Lower lobe of right lung (tissue), 2 donors: ENCODE data around the gene AHI1. TPM values are rescaled to one million over a fixed set of nuclear protein-coding genes. Genes with fewer than 3 reads are reported as not detected.
"Not testable (repeated sequence)": the region's sequence is repeated elsewhere in the genome, so short reads cannot be mapped to it uniquely, and the experiment has no call there.

Source experiments
- ATAC-seq, 2 donors: fragments of 200-7000 bp; cut with Tn5 transposase; one replicate each; pipeline ENCODE4 v1.9.1; 2020 to 2022; ENCODE audit warnings: mild to moderate bottlenecking in 2 of 2, moderate library complexity in 2 of 2
- DNase-seq: peaks from one replicate; pipeline ENCODE4 v3.0.0-alpha.2; 2020
- H3K27ac ChIP-seq: fragments of 200-600 bp; one replicate; pipeline ENCODE4 v1.8.0; 2022
- H3K27me3 ChIP-seq: fragments of 200-600 bp; one replicate; pipeline ENCODE4 v1.8.0; 2022; ENCODE audit warnings: low read depth
- H3K36me3 ChIP-seq: fragments of 200-600 bp; one replicate; pipeline ENCODE4 v1.8.0; 2022; ENCODE audit warnings: mild to moderate bottlenecking
- H3K4me1 ChIP-seq: fragments of 200-600 bp; one replicate; pipeline ENCODE4 v1.8.0; 2022
- H3K4me3 ChIP-seq: fragments of 200-600 bp; one replicate; pipeline ENCODE4 v1.8.0; 2022; ENCODE audit warnings: mild to moderate bottlenecking
- H3K9me3 ChIP-seq: fragments of 200-600 bp; one replicate; pipeline ENCODE4 v1.8.0; 2022
- intact Hi-C: fragments of 100-400 bp; cut with DNase I; formaldehyde crosslinking; loops from one replicate; pipeline ENCODE4 v1.11.0; 2022
- total RNA-seq: library from RNA; stranded (reverse); fragmentation: NEBNext Ultra II Directional; extraction: Animal tissue kit (Norgen Biotek cat#: 25700); gene quantifications from one replicate; pipeline ENCODE4 v1.2.1, GENCODE V29; 2021
- TF ChIP-seq, protein P1 (sequence below): fragments of 200-600 bp; IDR thresholded peaks from one replicate; pipeline ENCODE4 v1.8.0; 2022; ENCODE audit warnings: antibody characterized with exemption, mild to moderate bottlenecking
- donor health status: DM: no; HTN: yes; CAD: no; lungs with severe emphysema.

Gene AHI1
- total RNA-seq, 1 donor from 2014 or later: 31.7 TPM

DNA sequence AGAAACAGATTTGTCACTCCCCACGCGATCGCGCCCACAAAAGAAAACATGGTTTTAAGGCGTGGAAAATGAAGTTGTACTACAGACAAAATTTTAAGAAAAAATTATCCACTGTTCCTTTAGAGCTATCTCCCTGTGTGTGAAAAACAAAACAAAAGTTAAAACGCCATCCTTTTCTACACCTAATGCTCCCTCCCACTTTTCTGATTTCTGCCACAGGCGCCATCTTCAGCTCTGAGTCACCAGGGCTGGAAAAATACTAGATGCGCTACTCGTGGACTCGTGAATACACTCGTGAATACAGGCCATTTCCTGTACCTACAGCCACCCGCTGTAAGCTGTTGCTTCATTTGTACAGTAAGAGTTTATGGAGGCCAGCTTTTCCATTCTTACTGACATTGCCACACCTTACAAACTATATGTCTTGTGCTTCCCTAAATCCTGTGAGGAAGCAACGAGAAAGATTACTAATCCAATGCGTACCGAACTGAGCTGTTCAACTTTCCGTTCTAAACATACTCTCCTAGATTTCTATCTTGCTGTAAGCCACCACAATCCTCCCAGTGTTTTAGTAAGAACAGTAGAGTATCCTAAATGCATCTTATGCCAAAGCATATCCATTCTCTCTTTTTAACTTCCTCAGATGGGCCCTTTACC is 773 bp upstream of the AHI1 start:
- TF ChIP-seq, protein P1, sequence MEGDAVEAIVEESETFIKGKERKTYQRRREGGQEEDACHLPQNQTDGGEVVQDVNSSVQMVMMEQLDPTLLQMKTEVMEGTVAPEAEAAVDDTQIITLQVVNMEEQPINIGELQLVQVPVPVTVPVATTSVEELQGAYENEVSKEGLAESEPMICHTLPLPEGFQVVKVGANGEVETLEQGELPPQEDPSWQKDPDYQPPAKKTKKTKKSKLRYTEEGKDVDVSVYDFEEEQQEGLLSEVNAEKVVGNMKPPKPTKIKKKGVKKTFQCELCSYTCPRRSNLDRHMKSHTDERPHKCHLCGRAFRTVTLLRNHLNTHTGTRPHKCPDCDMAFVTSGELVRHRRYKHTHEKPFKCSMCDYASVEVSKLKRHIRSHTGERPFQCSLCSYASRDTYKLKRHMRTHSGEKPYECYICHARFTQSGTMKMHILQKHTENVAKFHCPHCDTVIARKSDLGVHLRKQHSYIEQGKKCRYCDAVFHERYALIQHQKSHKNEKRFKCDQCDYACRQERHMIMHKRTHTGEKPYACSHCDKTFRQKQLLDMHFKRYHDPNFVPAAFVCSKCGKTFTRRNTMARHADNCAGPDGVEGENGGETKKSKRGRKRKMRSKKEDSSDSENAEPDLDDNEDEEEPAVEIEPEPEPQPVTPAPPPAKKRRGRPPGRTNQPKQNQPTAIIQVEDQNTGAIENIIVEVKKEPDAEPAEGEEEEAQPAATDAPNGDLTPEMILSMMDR: no peak
- intact Hi-C loops: no loop called here

DNA sequence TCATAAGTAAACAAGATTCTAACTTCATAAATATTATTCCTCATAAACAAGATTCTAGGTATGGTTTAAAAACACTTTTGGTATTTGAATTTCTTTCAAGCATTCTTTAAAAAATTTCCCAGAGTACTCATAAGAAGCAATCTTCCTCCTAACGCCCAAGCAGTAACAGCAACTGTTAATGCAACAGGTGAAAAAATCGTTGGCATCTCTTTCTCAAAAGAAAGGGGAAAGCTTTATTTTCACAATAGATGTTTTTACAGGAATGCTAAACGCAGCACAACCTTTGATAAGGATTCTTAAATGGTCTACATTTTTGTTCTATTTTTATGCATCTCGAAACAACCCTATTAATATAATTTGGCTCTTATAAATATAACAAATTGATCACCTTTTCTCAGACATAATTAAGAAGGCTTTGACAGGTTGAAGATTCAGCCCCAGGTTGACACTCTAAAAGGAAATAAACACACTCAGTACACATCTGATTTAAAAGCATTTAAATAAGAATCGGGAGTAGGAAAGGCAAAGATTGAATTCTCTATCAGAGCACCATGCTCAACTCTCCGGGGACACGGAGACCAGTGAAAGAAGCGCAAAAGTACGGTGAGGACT is 634 bp downstream of the AHI1 start:
- Histone ChIP-seq H3K9me3 (no peaks in the 10 kb centered on the region), H3K27ac (peak overlapping the region; percentile 95), H3K27me3 (no peaks in the 10 kb centered on the region), H3K4me1 (peaks cover 18% of the 10 kb centered on the region), H3K4me3 (peak overlapping the region; percentile 73), H3K36me3 (no peaks in the 10 kb centered on the region)
- intact Hi-C loops: no loop called here
- ATAC-seq (no peak), DNase-seq (no peak)
- TF ChIP-seq, protein P1: no peak

More for the DNA sequence above, 773 bp upstream of the AHI1 start:
- peak overlapping the region; percentile 73 for H3K4me3 ChIP-seq
- no peaks in the 10 kb centered on the region for H3K9me3 ChIP-seq
- no peaks in the 10 kb centered on the region for H3K27me3 ChIP-seq
- H3K36me3 ChIP-seq: no peaks in the 10 kb centered on the region
- DNase-seq: peak; percentile 62
- peak overlapping the region; percentile 95 for H3K27ac ChIP-seq
- peak; percentile 89 for ATAC-seq
- peaks cover 18% of the 10 kb centered on the region for H3K4me1 ChIP-seq

DNA sequence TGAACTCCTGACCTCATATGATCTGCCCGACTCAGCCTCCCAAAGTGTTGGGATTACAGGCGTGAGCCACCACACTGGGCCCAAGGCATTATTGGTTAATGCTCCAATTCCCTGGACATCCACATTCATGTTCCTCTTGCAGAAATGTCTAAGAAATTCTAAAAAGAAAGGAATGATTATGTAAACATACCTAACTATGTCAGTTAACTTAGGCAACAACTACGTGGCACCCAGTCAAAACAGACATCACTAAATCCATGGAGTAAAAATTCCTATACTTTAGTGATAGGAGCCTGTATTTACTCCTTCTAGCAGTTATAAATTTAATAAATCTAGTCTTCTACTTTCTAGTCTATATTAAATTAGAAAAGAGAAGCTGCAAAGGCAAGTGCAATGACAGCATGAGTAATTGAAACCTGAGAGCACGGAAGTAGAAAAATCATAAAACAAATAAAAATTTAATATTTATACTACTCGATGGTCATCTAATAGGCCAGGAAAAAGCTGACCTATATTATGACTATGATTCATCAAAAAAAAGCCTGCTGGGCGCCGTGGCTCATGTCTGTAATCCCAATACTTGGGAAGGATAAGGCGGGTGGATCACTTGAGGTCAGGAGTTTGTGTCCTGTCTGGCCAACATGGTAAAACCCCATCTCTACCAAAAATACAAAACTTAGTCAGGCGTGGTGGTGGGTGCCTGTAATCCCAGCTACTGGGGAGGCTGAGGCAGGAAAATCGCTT is 4.2 kb downstream of the AHI1 start:
- Histone ChIP-seq H3K27me3 (no peaks in the 10 kb centered on the region), H3K27ac (no peak overlapping the region), H3K4me3 (no peak overlapping the region), H3K36me3 (peaks cover 26% of the 10 kb centered on the region), H3K9me3 (no peaks in the 10 kb centered on the region), H3K4me1 (peaks cover 11% of the 10 kb centered on the region)
- intact Hi-C loops: no loop called here
- DNase-seq (no peak), ATAC-seq (no peak)
- TF ChIP-seq, protein P1: no peak

DNA sequence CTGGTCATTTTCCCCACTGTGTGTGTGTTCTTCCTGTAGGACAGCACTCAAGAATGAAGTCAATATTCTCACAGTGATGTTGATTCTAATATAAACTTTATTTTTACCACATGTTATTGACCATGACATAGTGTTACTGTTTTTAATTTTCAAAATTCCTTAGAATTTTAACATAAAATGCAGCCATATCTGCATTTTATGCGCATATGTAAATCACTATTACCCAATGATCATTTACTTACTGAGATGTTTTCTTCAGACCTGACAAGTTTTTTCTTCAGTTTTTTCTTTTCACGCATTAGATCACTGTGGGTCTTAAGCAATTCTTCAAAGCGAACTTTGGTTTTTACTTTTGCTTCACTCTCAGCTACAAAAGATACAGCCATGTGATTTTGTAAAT is 7.2 kb downstream of the AHI1 start:
- DNase-seq (no peak), ATAC-seq (no peak)
- no peak overlapping the region for H3K27ac ChIP-seq
- H3K4me3 ChIP-seq: no peak overlapping the region
- peaks cover 26% of the 10 kb centered on the region for H3K36me3 ChIP-seq
- no peaks in the 10 kb centered on the region for H3K9me3 ChIP-seq
- intact Hi-C loops: no loop called here
- TF ChIP-seq, protein P1: no peak
- H3K27me3 ChIP-seq: no peaks in the 10 kb centered on the region
- no peaks in the 10 kb centered on the region for H3K4me1 ChIP-seq

DNA sequence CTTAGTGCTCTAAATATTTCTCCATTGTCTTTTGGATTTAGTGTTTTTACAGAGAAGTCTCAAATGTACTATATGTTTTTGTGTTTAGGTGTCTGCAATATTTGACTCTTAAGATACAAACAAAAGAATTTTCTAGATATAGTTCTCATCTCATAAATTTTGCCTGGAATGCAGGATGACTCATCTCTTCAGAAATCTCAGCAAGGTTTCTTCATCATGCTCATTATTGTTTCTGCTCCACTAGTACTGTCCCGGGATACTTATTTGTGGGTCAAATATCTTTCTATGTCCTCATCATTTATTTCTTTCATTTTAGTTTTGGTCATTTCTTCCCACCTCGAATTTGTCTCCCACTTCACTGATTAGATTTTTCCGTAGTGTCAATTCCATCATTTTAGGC is 9.5 kb downstream of the AHI1 start:
- no peaks in the 10 kb centered on the region for H3K4me1 ChIP-seq
- TF ChIP-seq, protein P1: no peak
- H3K27ac ChIP-seq: no peak overlapping the region
- no peak for DNase-seq
- H3K27me3 ChIP-seq: no peaks in the 10 kb centered on the region
- peaks cover 30% of the 10 kb centered on the region for H3K36me3 ChIP-seq
- intact Hi-C loops: no loop called here
- no peak overlapping the region for H3K4me3 ChIP-seq
- peaks cover 9% of the 10 kb centered on the region for H3K9me3 ChIP-seq
- ATAC-seq: no peak

DNA sequence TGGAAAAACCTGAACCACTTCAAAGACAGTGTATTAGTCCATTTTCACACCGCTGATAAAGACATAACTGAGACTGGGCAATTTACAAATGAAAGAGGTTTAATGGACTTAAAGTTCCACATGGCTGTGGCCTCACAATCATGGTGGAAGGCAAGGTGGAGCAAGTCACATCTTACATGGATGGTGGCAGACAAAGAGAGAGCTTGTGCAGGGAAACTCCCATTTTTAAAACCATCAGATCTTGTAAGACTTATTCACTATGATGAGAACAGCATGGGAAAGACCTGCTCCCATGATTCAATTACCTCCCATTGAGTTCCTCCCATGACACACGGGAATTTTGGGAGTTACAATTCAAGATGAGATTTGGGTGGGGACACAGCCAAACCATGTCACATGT is 13.6 kb downstream of the AHI1 start:
- DNase-seq, H3K4me3 ChIP-seq, H3K27me3 ChIP-seq, ATAC-seq, intact Hi-C loops, H3K4me1 ChIP-seq, H3K36me3 ChIP-seq, H3K27ac ChIP-seq: not testable (repeated sequence)
- peaks cover 31% of the 10 kb centered on the region for H3K9me3 ChIP-seq
